Glomerular endothelial cell (primary cell): Measurements from ENCODE around the gene TATDN2. TPM values are rescaled to one million over a fixed set of nuclear protein-coding genes. Genes with fewer than 3 reads are reported as not detected.

Experiments
- DNase-seq: peaks from one replicate; pipeline ENCODE4 v3.0.0-alpha.2; 2011; ENCODE audit warnings: low read depth, low spot score; ENCODE audit errors: extremely low read depth
- total RNA-seq: library from RNA; depleted of rRNA; stranded (reverse); fragments of >200 nt; gene quantifications from 2 replicates; pipeline ENCODE4 v1.2.3, GENCODE V29; 2015

TATDN2 gene
- 14.6 and 19.5 TPM in 2 replicates for total RNA-seq

GRCh38 chr3:10248184-10248983, at the start of gene TATDN2:
Gene TATDN2, plus strand, starts transcription at chr3:10248459. Its CDS starts 742 bp downstream, at chr3:10249201.
- peak; percentile 50 for DNase-seq

GRCh38 chr3:10198761-10199649, 49.3 kb upstream of the TATDN2 start:
- no peak for DNase-seq

- DNase-seq: no peak
Observed at GRCh38 chr3:10204921-10205320, 43.3 kb upstream of the TATDN2 start.

- DNase-seq: peak; percentile 69
Observed at GRCh38 chr3:10205451-10206165, 42.7 kb upstream of the TATDN2 start.

GRCh38 chr3:10206166-10206511, 42.1 kb upstream of the TATDN2 start:
- DNase-seq: no peak

GRCh38 chr3:10213156-10213792, 35.0 kb upstream of the TATDN2 start:
- DNase-seq: no peak

GRCh38 chr3:10215578-10216368, 32.5 kb upstream of the TATDN2 start:
- DNase-seq: no peak

GRCh38 chr3:10217359-10217758, 30.9 kb upstream of the TATDN2 start:
- DNase-seq: no peak

- no peak for DNase-seq
Observed at GRCh38 chr3:10219737-10220136, 28.5 kb upstream of the TATDN2 start.

GRCh38 chr3:10223676-10224639, 24.3 kb upstream of the TATDN2 start:
- DNase-seq: no peak

GRCh38 chr3:10224794-10225665, 23.2 kb upstream of the TATDN2 start:
- DNase-seq: peak; percentile 65

- DNase-seq: no peak
Observed at GRCh38 chr3:10226293-10226692, 22.0 kb upstream of the TATDN2 start.

GRCh38 chr3:10228248-10228950, 19.9 kb upstream of the TATDN2 start:
- DNase-seq: peak; percentile 79

- no peak for DNase-seq
Observed at GRCh38 chr3:10229576-10229975, 18.7 kb upstream of the TATDN2 start.

- no peak for DNase-seq
Observed at GRCh38 chr3:10232137-10232536, 16.1 kb upstream of the TATDN2 start.

- DNase-seq: no peak
Observed at GRCh38 chr3:10233988-10234387, 14.3 kb upstream of the TATDN2 start.
